ENCODE data around the gene ALPL. TPM values are rescaled to one million over a fixed set of nuclear protein-coding genes. Genes with fewer than 3 reads are reported as not detected.
A peak's percentile ranks its signal among the peaks of the same experiment; 100 is the strongest.
"Not testable (repeated sequence)": the region's sequence is repeated elsewhere in the genome, so short reads cannot be mapped to it uniquely, and the experiment has no call there.

ALPL gene
- total and polyA plus RNA-seq, 4 experiments from 2014 or later: not detected

GRCh38 chr1:21483881-21484280 is 25.3 kb upstream of the ALPL start:
- CTCF ChIA-PET (ENCODE audit: partially characterized antibody); H3K9me3 Mint-ChIP-seq; H3K4me1 Mint-ChIP-seq; H3K36me3 ChIP-seq (ENCODE audit: insufficient read depth, low read length); H3K27ac Mint-ChIP-seq; DNase-seq; H3K27me3 ChIP-seq (ENCODE audit: insufficient read depth, low read length); H3K4me3 ChIP-seq (ENCODE audit: low read length in 2 of 2); POLR2A ChIA-PET (ENCODE audit: partially characterized antibody); H3K27ac ChIP-seq (ENCODE audit: low read depth, low read length); H3K27me3 Mint-ChIP-seq; H3K4me3 Mint-ChIP-seq; H3K4me1 ChIP-seq (ENCODE audit: insufficient read depth, low read length); H3K9me3 ChIP-seq (ENCODE audit: control insufficient read depth in 1 of 2, low read length in 2 of 2): not testable (repeated sequence)
- peaks cover 8 to 11% of the 10 kb centered on the region in 2 donors for H3K36me3 Mint-ChIP-seq
- intact Hi-C loops (cut with micrococcal nuclease): loop anchor here (10.0 kb wide), 1 partner anchor 59 kb away; no protein-coding TSS in a partner anchor

GRCh38 chr1:21489146-21489545 is 20.1 kb upstream of the ALPL start:
- intact Hi-C loops (cut with micrococcal nuclease): loop anchor here (10.0 kb wide), 1 partner anchor 64 kb away; no protein-coding TSS in a partner anchor
- no peak for DNase-seq
- POLR2A ChIA-PET (ENCODE audit: partially characterized antibody): no interaction called here
- CTCF ChIA-PET (ENCODE audit: partially characterized antibody): no interaction called here
- Histone ChIP-seq H3K36me3 (ENCODE audit: insufficient read depth, low read length) (no peaks in the 10 kb centered on the region), H3K27ac (ENCODE audit: low read depth, low read length) (no peak overlapping the region), H3K4me1 (ENCODE audit: insufficient read depth, low read length) (peaks cover 5% of the 10 kb centered on the region), H3K4me3 (ENCODE audit: low read length in 2 of 2) (no peak overlapping the region), H3K27me3 (ENCODE audit: insufficient read depth, low read length) (no peaks in the 10 kb centered on the region), H3K9me3 (ENCODE audit: control insufficient read depth in 1 of 2, low read length in 2 of 2) (no peaks in the 10 kb centered on the region)
- Mint-ChIP-seq H3K4me3 (no peak overlapping the region), H3K4me1 (peaks cover 7 to 13% (median 8%) of the 10 kb centered on the region in 4 donors), H3K27ac (peak overlapping the region in 2 of 7 donors; percentile 30 to 87), H3K27me3 (peaks cover 8 to 12% of the 10 kb centered on the region in 2 donors), H3K36me3 (no peaks in the 10 kb centered on the region), H3K9me3 (peaks cover 0 to 1% (median 0%) of the 10 kb centered on the region in 8 donors)

- peaks cover 0 to 1% (median 0%) of the 10 kb centered on the region in 8 donors for H3K9me3 Mint-ChIP-seq
- no peak overlapping the region for H3K27ac ChIP-seq (ENCODE audit: low read depth, low read length)
- ChIA-PET CTCF (ENCODE audit: partially characterized antibody) (interaction anchor here (1.6 kb wide), 1 partner anchor 274 kb away, joined by 5 read pairs; no protein-coding TSS in a partner anchor), POLR2A (ENCODE audit: partially characterized antibody) (no interaction called here)
- no peaks in the 10 kb centered on the region for H3K36me3 ChIP-seq (ENCODE audit: insufficient read depth, low read length)
- intact Hi-C loops (cut with micrococcal nuclease): no loop called here
- no peaks in the 10 kb centered on the region for H3K27me3 ChIP-seq (ENCODE audit: insufficient read depth, low read length)
- no peaks in the 10 kb centered on the region for H3K36me3 Mint-ChIP-seq
- H3K4me3 Mint-ChIP-seq: no peak overlapping the region
- H3K27me3 Mint-ChIP-seq: peaks cover 12 to 16% of the 10 kb centered on the region in 2 donors
- no peaks in the 10 kb centered on the region for H3K9me3 ChIP-seq (ENCODE audit: control insufficient read depth in 1 of 2, low read length in 2 of 2)
- H3K27ac Mint-ChIP-seq: no peak overlapping the region
- peaks cover 5% of the 10 kb centered on the region for H3K4me1 ChIP-seq (ENCODE audit: insufficient read depth, low read length)
- no peak for DNase-seq
- H3K4me3 ChIP-seq (ENCODE audit: low read length in 2 of 2): no peak overlapping the region
- peaks cover 7 to 13% (median 8%) of the 10 kb centered on the region in 4 donors for H3K4me1 Mint-ChIP-seq
Measured at GRCh38 chr1:21490774-21491487, 18.3 kb upstream of the ALPL start.

GRCh38 chr1:21491488-21492355 is 17.5 kb upstream of the ALPL start:
- CTCF ChIA-PET (ENCODE audit: partially characterized antibody): interaction anchor here (1.6 kb wide), 1 partner anchor 275 kb away, joined by 5 read pairs; no protein-coding TSS in a partner anchor
- no peak overlapping the region for H3K4me3 Mint-ChIP-seq
- H3K36me3 ChIP-seq (ENCODE audit: insufficient read depth, low read length): no peaks in the 10 kb centered on the region

GRCh38 chr1:21492356-21492625 is 16.9 kb upstream of the ALPL start:
- Histone ChIP-seq H3K27me3 (ENCODE audit: insufficient read depth, low read length) (no peaks in the 10 kb centered on the region), H3K27ac (ENCODE audit: low read depth, low read length) (no peak overlapping the region), H3K4me3 (ENCODE audit: low read length in 2 of 2) (no peak overlapping the region), H3K9me3 (ENCODE audit: control insufficient read depth in 1 of 2, low read length in 2 of 2) (no peaks in the 10 kb centered on the region), H3K4me1 (ENCODE audit: insufficient read depth, low read length) (peaks cover 5% of the 10 kb centered on the region), H3K36me3 (ENCODE audit: insufficient read depth, low read length) (no peaks in the 10 kb centered on the region)
- ChIA-PET CTCF (ENCODE audit: partially characterized antibody) (no interaction called here), POLR2A (ENCODE audit: partially characterized antibody) (no interaction called here)
- Mint-ChIP-seq H3K9me3 (peaks cover 0 to 1% (median 0%) of the 10 kb centered on the region in 8 donors), H3K4me1 (peaks cover 7 to 13% (median 8%) of the 10 kb centered on the region in 4 donors), H3K36me3 (no peaks in the 10 kb centered on the region), H3K27me3 (peaks cover 11 to 16% of the 10 kb centered on the region in 2 donors), H3K27ac (peak overlapping the region in 1 of 7 donors; percentile 24), H3K4me3 (no peak overlapping the region)
- intact Hi-C loops (cut with micrococcal nuclease): no loop called here
- no peak for DNase-seq

More at GRCh38 chr1:21491488-21492355, 17.5 kb upstream of the ALPL start:
- peaks cover 0 to 1% (median 0%) of the 10 kb centered on the region in 8 donors for H3K9me3 Mint-ChIP-seq
- H3K27ac Mint-ChIP-seq: no peak overlapping the region
- H3K4me1 Mint-ChIP-seq: peaks cover 7 to 13% (median 8%) of the 10 kb centered on the region in 4 donors
- Histone ChIP-seq H3K9me3 (ENCODE audit: control insufficient read depth in 1 of 2, low read length in 2 of 2) (no peaks in the 10 kb centered on the region), H3K4me1 (ENCODE audit: insufficient read depth, low read length) (peaks cover 5% of the 10 kb centered on the region), H3K27me3 (ENCODE audit: insufficient read depth, low read length) (no peaks in the 10 kb centered on the region), H3K27ac (ENCODE audit: low read depth, low read length) (no peak overlapping the region), H3K4me3 (ENCODE audit: low read length in 2 of 2) (no peak overlapping the region)
- no peak for DNase-seq
- peaks cover 13 to 16% of the 10 kb centered on the region in 2 donors for H3K27me3 Mint-ChIP-seq
- intact Hi-C loops (cut with micrococcal nuclease): no loop called here
- no peaks in the 10 kb centered on the region for H3K36me3 Mint-ChIP-seq
- POLR2A ChIA-PET (ENCODE audit: partially characterized antibody): no interaction called here

DNA sequence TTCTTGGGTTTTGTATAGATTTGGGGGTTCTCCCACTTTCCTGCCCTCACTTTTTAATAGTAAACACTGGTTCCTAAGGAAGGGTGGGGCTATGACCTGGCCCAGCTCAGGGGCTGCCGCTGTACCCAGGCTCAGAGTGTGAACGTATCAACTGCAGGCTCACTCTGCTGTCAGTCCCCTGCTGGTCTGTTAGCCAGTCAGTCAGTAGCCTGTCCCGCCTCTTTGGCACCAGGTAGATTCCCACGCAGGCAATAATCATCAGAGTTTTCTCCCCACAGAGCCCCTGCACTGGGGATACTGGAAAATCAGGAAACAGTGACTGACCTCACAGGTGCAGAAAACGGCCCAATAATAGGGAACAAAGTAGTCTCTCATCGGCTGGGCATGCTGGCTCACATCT is 15.0 kb upstream of the ALPL start:
- POLR2A ChIA-PET (ENCODE audit: partially characterized antibody): no interaction called here

GRCh38 chr1:21495225-21495820 is 13.9 kb upstream of the ALPL start:
- no peak overlapping the region for H3K27ac Mint-ChIP-seq
- ChIA-PET CTCF (ENCODE audit: partially characterized antibody) (no interaction called here), POLR2A (ENCODE audit: partially characterized antibody) (no interaction called here)

More for the DNA sequence above, 15.0 kb upstream of the ALPL start:
- Histone ChIP-seq H3K27ac (ENCODE audit: low read depth, low read length) (no peak overlapping the region), H3K9me3 (ENCODE audit: control insufficient read depth in 1 of 2, low read length in 2 of 2) (no peaks in the 10 kb centered on the region), H3K4me1 (ENCODE audit: insufficient read depth, low read length) (no peaks in the 10 kb centered on the region), H3K27me3 (ENCODE audit: insufficient read depth, low read length) (no peaks in the 10 kb centered on the region), H3K36me3 (ENCODE audit: insufficient read depth, low read length) (no peaks in the 10 kb centered on the region), H3K4me3 (ENCODE audit: low read length in 2 of 2) (no peak overlapping the region)
- Mint-ChIP-seq H3K27ac (no peak overlapping the region), H3K27me3 (peaks cover 9 to 14% of the 10 kb centered on the region in 2 donors), H3K36me3 (no peaks in the 10 kb centered on the region), H3K4me3 (no peak overlapping the region), H3K9me3 (peaks cover 0 to 2% (median 0%) of the 10 kb centered on the region in 8 donors), H3K4me1 (peaks cover 0 to 1% (median 0%) of the 10 kb centered on the region in 4 donors)
- intact Hi-C loops (cut with micrococcal nuclease): no loop called here
- DNase-seq: no peak
- CTCF ChIA-PET (ENCODE audit: partially characterized antibody): no interaction called here

More at GRCh38 chr1:21495225-21495820, 13.9 kb upstream of the ALPL start:
- Mint-ChIP-seq H3K4me1 (no peaks in the 10 kb centered on the region), H3K36me3 (no peaks in the 10 kb centered on the region), H3K9me3 (peaks cover 0 to 2% (median 0%) of the 10 kb centered on the region in 8 donors), H3K27me3 (peaks cover 11 to 14% of the 10 kb centered on the region in 2 donors), H3K4me3 (no peak overlapping the region)
- Histone ChIP-seq H3K27me3 (ENCODE audit: insufficient read depth, low read length) (no peaks in the 10 kb centered on the region), H3K4me3 (ENCODE audit: low read length in 2 of 2) (no peak overlapping the region), H3K27ac (ENCODE audit: low read depth, low read length) (no peak overlapping the region), H3K9me3 (ENCODE audit: control insufficient read depth in 1 of 2, low read length in 2 of 2) (no peaks in the 10 kb centered on the region), H3K36me3 (ENCODE audit: insufficient read depth, low read length) (no peaks in the 10 kb centered on the region), H3K4me1 (ENCODE audit: insufficient read depth, low read length) (no peaks in the 10 kb centered on the region)
- no peak for DNase-seq
- intact Hi-C loops (cut with micrococcal nuclease): no loop called here
